Measurements from ENCODE around the gene SYNPR.
A peak's percentile ranks its signal among the peaks of the same experiment; 100 is the strongest.
"Not testable (repeated sequence)": the region's sequence is repeated elsewhere in the genome, so short reads cannot be mapped to it uniquely, and the experiment has no call there.

SYNPR gene

DNA sequence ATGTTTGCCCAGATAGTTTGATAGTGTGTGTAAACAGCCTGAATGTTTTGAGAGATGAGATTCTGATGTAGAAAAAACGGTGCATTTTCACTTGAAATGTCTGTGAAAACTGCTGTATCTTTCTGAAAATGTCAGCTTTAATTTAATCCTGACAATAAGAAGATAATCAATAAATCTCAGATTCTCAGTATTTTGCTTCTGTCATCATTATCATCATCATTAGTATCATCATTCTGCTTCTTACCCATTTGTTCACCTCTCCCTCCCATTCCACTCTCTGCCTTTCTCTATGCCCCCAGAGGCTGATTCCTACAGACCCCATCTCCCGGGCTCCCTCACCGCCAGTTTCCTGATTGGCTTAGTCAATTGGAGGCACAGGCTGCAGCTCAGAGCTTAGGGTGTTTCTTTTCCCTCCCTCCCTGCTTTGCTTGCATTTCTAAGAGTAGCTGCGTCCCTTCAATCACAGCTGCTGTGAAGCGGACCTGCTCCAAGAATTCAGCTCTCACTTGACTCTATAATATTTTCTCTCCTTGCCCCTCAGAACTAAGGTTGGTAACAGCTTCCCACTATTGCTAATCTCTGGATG lies 366.2 kb downstream of the SYNPR start:
- no peak for DNase-seq (ENCODE audit: low read depth in 2 of 2)
- TF ChIP-seq, protein P1, sequence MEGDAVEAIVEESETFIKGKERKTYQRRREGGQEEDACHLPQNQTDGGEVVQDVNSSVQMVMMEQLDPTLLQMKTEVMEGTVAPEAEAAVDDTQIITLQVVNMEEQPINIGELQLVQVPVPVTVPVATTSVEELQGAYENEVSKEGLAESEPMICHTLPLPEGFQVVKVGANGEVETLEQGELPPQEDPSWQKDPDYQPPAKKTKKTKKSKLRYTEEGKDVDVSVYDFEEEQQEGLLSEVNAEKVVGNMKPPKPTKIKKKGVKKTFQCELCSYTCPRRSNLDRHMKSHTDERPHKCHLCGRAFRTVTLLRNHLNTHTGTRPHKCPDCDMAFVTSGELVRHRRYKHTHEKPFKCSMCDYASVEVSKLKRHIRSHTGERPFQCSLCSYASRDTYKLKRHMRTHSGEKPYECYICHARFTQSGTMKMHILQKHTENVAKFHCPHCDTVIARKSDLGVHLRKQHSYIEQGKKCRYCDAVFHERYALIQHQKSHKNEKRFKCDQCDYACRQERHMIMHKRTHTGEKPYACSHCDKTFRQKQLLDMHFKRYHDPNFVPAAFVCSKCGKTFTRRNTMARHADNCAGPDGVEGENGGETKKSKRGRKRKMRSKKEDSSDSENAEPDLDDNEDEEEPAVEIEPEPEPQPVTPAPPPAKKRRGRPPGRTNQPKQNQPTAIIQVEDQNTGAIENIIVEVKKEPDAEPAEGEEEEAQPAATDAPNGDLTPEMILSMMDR (IDR thresholded peaks at IDR 0.05; ENCODE audit: low read depth, low read length): no peak
- no peak overlapping the region for H3K4me3 ChIP-seq (replicated peaks in 1 of 2; ENCODE audit: low read depth in 2 of 2, low read length in 2 of 2)

- not testable (repeated sequence) for DNase-seq (ENCODE audit: low read depth in 2 of 2); H3K4me3 ChIP-seq (replicated peaks in 1 of 2; ENCODE audit: low read depth in 2 of 2, low read length in 2 of 2)
Observed at GRCh38 chr3:63644928-63645781, 367.0 kb downstream of the SYNPR start.

GRCh38 chr3:63652066-63652725 lies 374.1 kb downstream of the SYNPR start, which contains the start of gene SNTN:
SNTN (plus strand) TSS chr3:63652675; CDS start chr3:63652688, 13 bp downstream.
- H3K4me3 ChIP-seq (replicated peaks in 1 of 2; ENCODE audit: low read depth in 2 of 2, low read length in 2 of 2): no peak within 1 kb of the TSS
- TF ChIP-seq, protein P1 (IDR thresholded peaks at IDR 0.05; ENCODE audit: low read depth, low read length): no peak
- no peak for DNase-seq (ENCODE audit: low read depth in 2 of 2)

- TF ChIP-seq, protein P1 (IDR thresholded peaks at IDR 0.05; ENCODE audit: low read depth, low read length): no peak
- peak in 1 of 2 donors; percentile 58 for DNase-seq (ENCODE audit: low read depth in 2 of 2)
- no peak overlapping the region for H3K4me3 ChIP-seq (replicated peaks in 1 of 2; ENCODE audit: low read depth in 2 of 2, low read length in 2 of 2)
Observed at GRCh38 chr3:63654211-63654610, 376.1 kb downstream of the SYNPR start.

GRCh38 chr3:63654931-63655330 lies 376.8 kb downstream of the SYNPR start:
- DNase-seq (ENCODE audit: low read depth in 2 of 2): peak in 1 of 2 donors; percentile 23
- no peak overlapping the region for H3K4me3 ChIP-seq (replicated peaks in 1 of 2; ENCODE audit: low read depth in 2 of 2, low read length in 2 of 2)
- TF ChIP-seq, protein P1 (IDR thresholded peaks at IDR 0.05; ENCODE audit: low read depth, low read length): no peak

GRCh38 chr3:63655519-63655918 lies 377.4 kb downstream of the SYNPR start:
- DNase-seq (ENCODE audit: low read depth in 2 of 2): peak; percentile 28 to 86
- no peak overlapping the region for H3K4me3 ChIP-seq (replicated peaks in 1 of 2; ENCODE audit: low read depth in 2 of 2, low read length in 2 of 2)
- TF ChIP-seq, protein P1 (IDR thresholded peaks at IDR 0.05; ENCODE audit: low read depth, low read length): no peak

DNA sequence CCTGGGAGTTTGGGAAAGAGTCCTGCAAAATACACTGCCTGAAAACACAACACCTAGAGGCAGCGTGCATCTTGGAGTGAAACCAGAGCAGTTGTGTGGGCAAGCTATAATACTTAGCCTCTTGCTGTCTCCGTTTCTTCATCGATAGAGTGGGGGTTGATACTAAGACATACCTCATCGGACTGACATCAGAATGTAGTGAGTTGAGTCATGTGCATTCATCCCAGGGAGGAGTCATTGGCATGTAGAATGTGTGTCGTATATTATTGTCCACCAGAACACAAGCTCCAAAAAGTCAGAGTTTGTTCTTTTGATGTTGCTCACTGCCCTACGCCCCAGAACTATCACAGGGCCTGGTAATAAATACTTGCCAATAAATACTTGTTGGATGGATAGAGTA lies 378.7 kb downstream of the SYNPR start:
- TF ChIP-seq, protein P1 (IDR thresholded peaks at IDR 0.05; ENCODE audit: low read depth, low read length): no peak
- no peak overlapping the region for H3K4me3 ChIP-seq (replicated peaks in 1 of 2; ENCODE audit: low read depth in 2 of 2, low read length in 2 of 2)
- peak in 1 of 2 donors; percentile 84 for DNase-seq (ENCODE audit: low read depth in 2 of 2)
